GM21447 (cell line): ENCODE results near the gene ARRDC1.
"Not testable (repeated sequence)": the region's sequence is repeated elsewhere in the genome, so short reads cannot be mapped to it uniquely, and the experiment has no call there.

ENCODE experiments used
- ATAC-seq: cut with Tn5 transposase; IDR thresholded peaks from one replicate; pipeline ENCODE4 v1.9.1; 2021; ENCODE audit not compliant: unreplicated experiment

ARRDC1 gene

GRCh38 chr9:137612741-137613142, 7.3 kb downstream of the ARRDC1 start:
- no peak for ATAC-seq

GRCh38 chr9:137613259-137613658, 7.8 kb downstream of the ARRDC1 start:
- ATAC-seq, result no peak

GRCh38 chr9:137613738-137614523, 8.4 kb downstream of the ARRDC1 start:
- no peak for ATAC-seq

- no peak for ATAC-seq
Measured at GRCh38 chr9:137614631-137615386, 9.3 kb downstream of the ARRDC1 start.

GRCh38 chr9:137615387-137615871, 9.9 kb downstream of the ARRDC1 start:
- ATAC-seq, result no peak

GRCh38 chr9:137618105-137619067, 12.9 kb downstream of the ARRDC1 start, which contains the start of gene EHMT1:
EHMT1 (plus strand) TSS chr9:137619005; CDS start chr9:137619029, 24 bp downstream.
- peak; percentile 60 for ATAC-seq

GRCh38 chr9:137619240-137620047, 14.0 kb downstream of the ARRDC1 start:
- peak; percentile 13 for ATAC-seq

GRCh38 chr9:137620048-137620405, 14.5 kb downstream of the ARRDC1 start:
- ATAC-seq, result no peak

GRCh38 chr9:137620581-137620980, 15.1 kb downstream of the ARRDC1 start:
- ATAC-seq, result no peak

GRCh38 chr9:137621131-137621757, 15.8 kb downstream of the ARRDC1 start:
- ATAC-seq, result no peak

GRCh38 chr9:137622211-137622610, 16.7 kb downstream of the ARRDC1 start:
- not testable (repeated sequence) for ATAC-seq

GRCh38 chr9:137626464-137626863, 21.0 kb downstream of the ARRDC1 start:
- ATAC-seq, result no peak

- ATAC-seq, result not testable (repeated sequence)
Measured at GRCh38 chr9:137627406-137627805, 21.9 kb downstream of the ARRDC1 start.

GRCh38 chr9:137630126-137630525, 24.6 kb downstream of the ARRDC1 start:
- ATAC-seq, result no peak

- no peak for ATAC-seq
Measured at GRCh38 chr9:137630679-137631078, 25.2 kb downstream of the ARRDC1 start.

- ATAC-seq, result no peak
Measured at GRCh38 chr9:137631345-137632229, 26.1 kb downstream of the ARRDC1 start.

GRCh38 chr9:137632230-137633161, 27.0 kb downstream of the ARRDC1 start:
- ATAC-seq, result no peak

- no peak for ATAC-seq
Measured at GRCh38 chr9:137634016-137634415, 28.5 kb downstream of the ARRDC1 start.
